GM12873 (cell line): ENCODE measurements around the gene THRB.

Source experiments
- CTCF ChIP-seq: IDR thresholded peaks from 2 replicates; pipeline ENCODE4 v1.5.1; 2012; ENCODE audit warnings: low read depth, mild to moderate bottlenecking, moderate library complexity, low read length, control low read depth; ENCODE audit not compliant: insufficient read depth; ENCODE audit errors: missing control alignments

The THRB gene

GRCh38 chr3:24457719-24458118 is 36.9 kb downstream of the THRB start:
- TF ChIP-seq CTCF, result no peak

GRCh38 chr3:24454856-24455255 is 39.8 kb downstream of the THRB start:
- TF ChIP-seq CTCF, result no peak

- TF ChIP-seq CTCF, result no peak
Measured at GRCh38 chr3:24454393-24454792, 40.3 kb downstream of the THRB start.

- no peak for TF ChIP-seq CTCF
Measured at GRCh38 chr3:24451461-24452099, 43.1 kb downstream of the THRB start.

- TF ChIP-seq CTCF, result no peak
Measured at GRCh38 chr3:24450160-24450907, 44.3 kb downstream of the THRB start.

- TF ChIP-seq CTCF, result no peak
Measured at GRCh38 chr3:24447836-24448235, 46.8 kb downstream of the THRB start.

GRCh38 chr3:24446032-24446431 is 48.6 kb downstream of the THRB start:
- no peak for TF ChIP-seq CTCF
